OCI-LY3 (cell line): ENCODE measurements around the gene OTOP2.

Source experiments
- H2AFZ ChIP-seq: fragments of 200-600, 300-600 bp; shearing (Covaris generic); 2 replicates; pipeline ENCODE4 v1.6.0; 2014; ENCODE audit warnings: antibody characterized with exemption, low read depth, low read length
- H3K27ac ChIP-seq: fragments of 200-600, 300-600 bp; sonication (generic); 2 replicates; pipeline ENCODE4 v1.5.1; 2014; ENCODE audit warnings: mild to moderate bottlenecking, low read length, moderate library complexity, mixed read lengths
- H3K27me3 ChIP-seq: fragments of 200-600, 300-600 bp; sonication (generic); 2 replicates; pipeline ENCODE4 v1.6.1; 2014; ENCODE audit warnings: low read depth, low read length, mixed read lengths
- H3K36me3 ChIP-seq: fragments of 200-600, 300-600 bp; sonication (generic); replicated peaks from 2 replicates; pipeline ENCODE3; 2014; ENCODE audit warnings: low read depth, low read length, mixed read lengths
- H3K4me1 ChIP-seq: fragments of 300-600, 200-600 bp; sonication (generic); 2 replicates; pipeline ENCODE4 v1.6.1; 2014; ENCODE audit warnings: low read length, mixed read lengths
- H3K4me2 ChIP-seq: fragments of 200-600, 300-600 bp; sonication (generic); 2 replicates; pipeline ENCODE4 v1.6.1; 2014; ENCODE audit warnings: low read length, mixed read lengths
- H3K4me3 ChIP-seq: fragments of 300-600, 200-600 bp; sonication (generic); 2 replicates; pipeline ENCODE4 v1.5.1; 2014; ENCODE audit warnings: antibody characterized with exemption, mild to moderate bottlenecking, low read length, moderate library complexity
- H3K79me2 ChIP-seq: fragments of 300-600, 200-600 bp; shearing (Covaris generic); 2 replicates; pipeline ENCODE4 v1.6.1; 2014; ENCODE audit warnings: mild to moderate bottlenecking, low read length, mixed read lengths
- H3K9ac ChIP-seq: fragments of 300-600, 200-600 bp; shearing (Covaris generic); 2 replicates; pipeline ENCODE4 v1.6.0; 2014; ENCODE audit warnings: mild to moderate bottlenecking, low read length, moderate library complexity
- H3K9me3 ChIP-seq: fragments of 200-600, 300-600 bp; shearing (Covaris generic); 2 replicates; pipeline ENCODE4 v1.6.1; 2014; ENCODE audit warnings: low read length, mixed read lengths; ENCODE audit not compliant: insufficient read depth
- H4K20me1 ChIP-seq: fragments of 200-600, 300-600 bp; sonication (generic); 2 replicates; pipeline ENCODE4 v1.6.1; 2016; ENCODE audit warnings: low read length, mixed read lengths; ENCODE audit not compliant: insufficient read depth
- EZH2phosphoT487 ChIP-seq: fragments of 200-600 bp; shearing (Covaris generic); IDR thresholded peaks from 2 replicates; pipeline ENCODE4 v1.6.1; 2018; ENCODE audit warnings: antibody characterized with exemption, mixed run types, low read depth
- TF ChIP-seq, protein P1 (sequence below): fragments of 200-600, 300-600 bp; sonication (generic); IDR thresholded peaks from 2 replicates; pipeline ENCODE4 v1.5.1; 2014; ENCODE audit warnings: antibody characterized with exemption, low read length, low read depth

The OTOP2 gene

DNA sequence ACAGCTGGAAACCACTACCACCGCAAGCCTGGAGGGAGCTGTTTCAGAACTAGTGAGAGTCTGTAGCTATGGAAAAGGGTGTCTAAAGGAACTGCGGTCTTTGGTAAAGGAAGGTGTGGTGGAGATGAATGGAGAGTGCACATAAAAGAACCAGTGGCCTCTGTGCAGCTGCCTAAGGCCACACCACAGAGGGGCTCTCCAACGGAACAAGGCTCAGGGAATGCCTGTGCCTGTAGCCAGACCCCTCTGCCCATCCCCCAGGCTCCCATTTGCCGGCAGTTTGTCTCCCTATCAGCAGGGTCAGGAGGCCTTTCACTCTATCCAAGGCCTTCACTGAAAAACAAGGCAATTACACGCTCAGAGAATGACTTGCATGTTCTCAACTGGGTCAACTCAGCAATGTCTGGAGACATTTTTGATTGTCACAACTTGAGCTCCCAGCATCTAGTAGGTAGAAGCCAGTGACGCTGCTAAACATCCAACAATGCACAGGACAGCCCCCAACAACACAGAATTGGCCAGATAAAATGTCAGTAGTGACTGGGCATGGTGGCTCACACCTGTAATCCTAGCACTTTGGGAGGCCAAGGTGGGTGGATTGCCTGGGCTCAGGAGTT is 48.0 kb upstream of the OTOP2 start:
- Histone ChIP-seq H2AFZ (no peak overlapping the region), H3K4me3 (no peak overlapping the region), H3K4me1 (peaks cover 18% of the 10 kb centered on the region; the same call in 1 of the 2 replicates), H4K20me1 (no peaks in the 10 kb centered on the region), H3K79me2 (no peaks in the 10 kb centered on the region), H3K36me3 (no peaks in the 10 kb centered on the region), H3K4me2 (no peak overlapping the region), H3K27me3 (no peaks in the 10 kb centered on the region), H3K9ac (no peak overlapping the region), H3K9me3 (no peaks in the 10 kb centered on the region), H3K27ac (no peak overlapping the region)
- TF ChIP-seq, protein P1, sequence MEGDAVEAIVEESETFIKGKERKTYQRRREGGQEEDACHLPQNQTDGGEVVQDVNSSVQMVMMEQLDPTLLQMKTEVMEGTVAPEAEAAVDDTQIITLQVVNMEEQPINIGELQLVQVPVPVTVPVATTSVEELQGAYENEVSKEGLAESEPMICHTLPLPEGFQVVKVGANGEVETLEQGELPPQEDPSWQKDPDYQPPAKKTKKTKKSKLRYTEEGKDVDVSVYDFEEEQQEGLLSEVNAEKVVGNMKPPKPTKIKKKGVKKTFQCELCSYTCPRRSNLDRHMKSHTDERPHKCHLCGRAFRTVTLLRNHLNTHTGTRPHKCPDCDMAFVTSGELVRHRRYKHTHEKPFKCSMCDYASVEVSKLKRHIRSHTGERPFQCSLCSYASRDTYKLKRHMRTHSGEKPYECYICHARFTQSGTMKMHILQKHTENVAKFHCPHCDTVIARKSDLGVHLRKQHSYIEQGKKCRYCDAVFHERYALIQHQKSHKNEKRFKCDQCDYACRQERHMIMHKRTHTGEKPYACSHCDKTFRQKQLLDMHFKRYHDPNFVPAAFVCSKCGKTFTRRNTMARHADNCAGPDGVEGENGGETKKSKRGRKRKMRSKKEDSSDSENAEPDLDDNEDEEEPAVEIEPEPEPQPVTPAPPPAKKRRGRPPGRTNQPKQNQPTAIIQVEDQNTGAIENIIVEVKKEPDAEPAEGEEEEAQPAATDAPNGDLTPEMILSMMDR: no peak
- TF ChIP-seq EZH2phosphoT487: no peak

DNA sequence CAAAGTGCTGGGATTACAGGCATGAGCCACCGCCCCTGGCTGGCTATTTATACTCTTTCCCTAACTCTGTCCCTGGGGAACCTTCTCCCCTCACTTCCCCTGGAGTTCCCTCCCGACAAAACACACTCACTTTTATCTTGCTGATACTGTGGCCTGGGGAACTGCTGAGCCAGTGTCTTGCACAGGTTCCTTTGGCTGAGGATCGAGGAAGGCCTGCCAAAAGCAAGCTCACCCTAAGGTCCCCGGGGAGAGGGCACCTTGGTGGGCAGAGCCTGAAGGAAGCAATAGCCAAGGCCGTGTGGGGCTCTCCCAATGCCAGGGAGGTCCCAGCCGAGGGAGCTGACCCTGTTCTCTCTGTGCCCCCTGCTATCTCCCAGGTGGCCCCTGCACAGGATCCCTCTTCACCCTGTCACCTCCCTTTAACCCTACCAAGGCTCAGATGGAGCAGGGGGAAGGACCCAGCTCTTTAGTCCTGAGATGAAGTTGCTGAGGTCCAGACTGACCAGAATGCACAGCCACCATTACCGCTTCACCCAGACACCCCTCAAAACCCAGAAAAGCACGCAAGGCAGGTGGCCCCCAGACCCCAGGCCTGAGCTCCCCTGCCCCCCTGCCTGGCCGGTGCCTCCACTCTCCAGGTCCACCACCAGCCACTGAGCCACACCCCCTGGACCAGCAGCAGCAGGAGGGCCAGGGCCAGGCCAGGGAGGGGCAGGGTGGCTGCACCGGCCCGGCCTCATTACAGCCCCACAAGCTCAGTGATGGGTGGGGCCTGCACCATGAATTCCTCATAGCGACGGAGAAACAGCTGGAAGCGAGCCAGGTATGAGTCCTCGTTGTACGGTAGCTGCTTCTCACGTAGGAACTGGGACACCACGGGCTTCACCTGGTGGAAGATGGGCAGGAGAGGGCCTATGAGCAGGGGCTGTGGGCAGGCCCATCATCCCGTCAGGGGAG is 46.2 kb upstream of the OTOP2 start:
- Histone ChIP-seq H3K4me3 (no peak overlapping the region), H3K9me3 (no peaks in the 10 kb centered on the region), H3K27ac (no peak overlapping the region), H3K79me2 (no peaks in the 10 kb centered on the region), H4K20me1 (no peaks in the 10 kb centered on the region), H3K36me3 (no peaks in the 10 kb centered on the region), H2AFZ (no peak overlapping the region), H3K4me1 (peaks cover 6% of the 10 kb centered on the region; the same call in 1 of the 2 replicates), H3K9ac (no peak overlapping the region), H3K27me3 (no peaks in the 10 kb centered on the region), H3K4me2 (no peak overlapping the region)
- TF ChIP-seq, protein P1: no peak
- no peak for TF ChIP-seq EZH2phosphoT487

DNA sequence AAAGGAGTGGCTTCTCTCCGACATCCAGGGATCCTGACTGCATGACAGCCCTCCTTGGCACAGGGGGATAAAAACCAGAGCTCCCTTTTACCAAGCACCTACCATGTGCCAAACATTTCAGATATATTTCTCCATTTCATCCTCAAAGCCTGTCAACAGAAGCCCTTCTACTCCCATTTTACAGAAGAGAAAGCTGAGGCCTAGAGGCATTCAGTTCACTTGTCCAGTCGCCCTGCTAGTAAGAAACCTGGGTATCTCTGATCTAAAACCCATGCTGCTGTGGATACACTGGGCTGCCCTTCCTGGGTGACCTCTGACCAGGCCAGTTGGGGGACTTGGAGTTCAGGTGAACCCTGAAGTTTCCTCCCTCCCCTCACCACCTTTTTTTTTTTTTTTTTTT is 45.4 kb upstream of the OTOP2 start:
- Histone ChIP-seq H3K36me3 (no peaks in the 10 kb centered on the region), H3K4me2 (no peak overlapping the region), H3K27me3 (no peaks in the 10 kb centered on the region), H4K20me1 (no peaks in the 10 kb centered on the region), H2AFZ (no peak overlapping the region), H3K79me2 (no peaks in the 10 kb centered on the region), H3K9ac (no peak overlapping the region), H3K9me3 (no peaks in the 10 kb centered on the region), H3K4me1 (peaks cover 6% of the 10 kb centered on the region; the same call in 1 of the 2 replicates), H3K4me3 (no peak overlapping the region), H3K27ac (no peak overlapping the region)
- TF ChIP-seq, protein P1: no peak
- no peak for TF ChIP-seq EZH2phosphoT487

DNA sequence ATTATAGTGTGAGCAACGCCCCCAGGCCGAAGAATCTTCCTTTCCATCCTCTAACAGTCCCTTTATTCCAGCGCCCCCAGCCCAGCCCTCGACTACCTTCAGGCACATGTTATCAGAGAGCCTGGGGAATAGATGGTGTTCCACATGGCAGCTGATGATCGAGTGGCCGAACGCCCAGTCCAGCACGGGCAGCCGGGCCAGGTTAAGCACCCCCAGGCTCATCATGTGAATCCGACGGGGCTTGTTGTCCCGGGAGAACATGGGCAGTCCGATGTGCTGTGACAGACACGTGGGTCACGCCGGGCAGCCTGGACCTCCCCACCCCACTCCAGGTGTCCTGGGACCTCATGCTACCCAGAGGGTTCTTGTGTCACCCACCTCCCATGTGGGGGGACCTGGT is 44.8 kb upstream of the OTOP2 start:
- no peak overlapping the region for H3K27ac ChIP-seq
- H3K4me3 ChIP-seq: no peak overlapping the region
- H3K9ac ChIP-seq: no peak overlapping the region
- no peaks in the 10 kb centered on the region for H3K36me3 ChIP-seq
- H2AFZ ChIP-seq: no peak overlapping the region
- H3K27me3 ChIP-seq: no peaks in the 10 kb centered on the region
- H3K4me2 ChIP-seq: no peak overlapping the region
- no peak for TF ChIP-seq EZH2phosphoT487
- TF ChIP-seq, protein P1: no peak
- H3K4me1 ChIP-seq: 0 out of 2 replicates have a peak, but pooled peaks cover 1% of the 10 kb centered on the region
- no peaks in the 10 kb centered on the region for H3K9me3 ChIP-seq
- H4K20me1 ChIP-seq: no peaks in the 10 kb centered on the region
- H3K79me2 ChIP-seq: no peaks in the 10 kb centered on the region
